Stimulated activated CD8-positive, alpha-beta memory T cell treated with anti-CD3 and anti-CD28 coated beads, Interleukin-7, amount 100 ng/mL, for 24 hours (primary cell): ENCODE results near the gene WDR53.
"Not testable (repeated sequence)": the region's sequence is repeated elsewhere in the genome, so short reads cannot be mapped to it uniquely, and the experiment has no call there.

Experiments used
- DNase-seq: peaks from one replicate; pipeline ENCODE4 v3.0.0-alpha.2; 2020; ENCODE audit warnings: low read depth

The WDR53 gene

DNA sequence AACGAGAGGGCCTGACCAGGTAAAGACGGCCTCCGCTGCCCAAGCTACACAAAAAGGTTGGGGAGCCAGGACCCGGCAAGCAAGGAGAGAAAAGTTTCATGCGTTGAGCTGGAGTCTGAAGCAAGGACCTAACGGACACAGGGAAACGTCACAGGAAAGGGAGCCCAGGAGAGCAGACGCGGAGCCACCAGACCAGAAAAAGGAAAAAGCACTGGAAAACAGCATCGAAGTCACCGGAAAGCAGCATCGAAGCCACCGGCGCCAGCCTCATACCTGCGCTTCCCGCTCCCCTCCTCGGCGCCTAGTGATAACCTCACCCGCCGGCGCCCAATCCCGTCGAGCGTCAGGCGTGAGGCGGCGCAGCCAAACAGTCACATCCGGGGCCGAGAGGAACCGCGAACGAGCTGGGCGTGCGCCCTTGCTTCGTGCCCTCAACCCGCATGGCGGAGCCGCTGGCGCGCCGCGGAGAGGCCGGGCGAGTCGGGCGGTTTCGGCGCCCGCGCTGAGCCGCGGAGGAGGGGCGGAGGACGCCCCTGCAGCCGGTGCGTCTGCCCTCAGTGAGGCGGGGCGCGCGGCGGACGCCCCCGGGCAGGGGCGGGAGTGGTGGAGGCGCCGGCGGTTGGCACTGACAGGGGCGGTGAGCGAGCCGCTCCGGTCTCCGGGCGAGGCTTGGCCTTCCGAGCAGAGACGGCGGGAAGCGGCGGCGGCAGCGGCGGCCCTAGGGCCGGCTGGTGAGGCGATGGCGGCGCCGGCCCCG lies at the start of gene WDR53, which contains the start of gene FBXO45:
Gene WDR53 (minus strand): TSS at position 309 of the 757 bp plus-strand sequence. CDS start 7,079 bp downstream, outside the sequence.
Gene FBXO45 (plus strand): TSS at position 415 of the 757 bp plus-strand sequence. CDS start 325 bp downstream, at position 740.
- DNase-seq: peak; percentile 87

DNA sequence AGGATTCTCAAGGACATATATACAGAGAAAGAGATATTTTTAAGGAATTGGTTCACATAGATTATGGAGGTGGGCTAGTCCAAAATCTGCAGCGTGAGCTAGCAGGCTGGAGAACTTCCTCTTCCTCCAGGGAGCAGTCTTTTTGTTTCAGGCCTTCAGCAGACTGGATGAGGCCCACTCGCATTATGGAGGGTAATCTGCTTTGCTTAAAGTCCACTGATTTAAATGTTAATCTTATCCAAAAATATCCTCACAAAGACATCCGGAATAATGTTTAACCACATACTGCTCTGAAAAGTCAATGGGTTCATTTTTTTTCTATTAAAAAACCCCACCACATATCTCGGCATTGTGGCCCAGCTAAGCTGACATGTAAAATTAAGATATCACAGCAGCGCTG lies 48.9 kb upstream of the WDR53 start:
- no peak for DNase-seq

DNA sequence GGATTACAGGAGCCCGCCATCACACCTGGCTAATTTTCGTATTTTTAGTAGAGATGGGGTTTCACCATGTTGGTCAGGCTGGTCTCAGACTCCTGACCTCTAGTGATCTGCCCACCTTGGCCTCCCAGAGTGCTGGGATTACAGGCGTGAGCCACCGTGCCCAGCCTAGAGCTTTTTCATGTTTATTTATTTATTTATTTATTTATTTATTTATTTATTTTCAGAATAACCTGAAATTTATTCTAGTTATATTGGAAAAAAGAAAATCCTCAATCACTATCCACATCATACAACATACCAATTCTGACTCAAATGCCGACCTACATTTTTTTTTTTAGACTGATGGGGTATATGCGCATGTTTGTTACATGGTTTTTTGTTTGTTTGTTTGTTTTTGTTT lies 46.9 kb upstream of the WDR53 start:
- DNase-seq: not testable (repeated sequence)

DNA sequence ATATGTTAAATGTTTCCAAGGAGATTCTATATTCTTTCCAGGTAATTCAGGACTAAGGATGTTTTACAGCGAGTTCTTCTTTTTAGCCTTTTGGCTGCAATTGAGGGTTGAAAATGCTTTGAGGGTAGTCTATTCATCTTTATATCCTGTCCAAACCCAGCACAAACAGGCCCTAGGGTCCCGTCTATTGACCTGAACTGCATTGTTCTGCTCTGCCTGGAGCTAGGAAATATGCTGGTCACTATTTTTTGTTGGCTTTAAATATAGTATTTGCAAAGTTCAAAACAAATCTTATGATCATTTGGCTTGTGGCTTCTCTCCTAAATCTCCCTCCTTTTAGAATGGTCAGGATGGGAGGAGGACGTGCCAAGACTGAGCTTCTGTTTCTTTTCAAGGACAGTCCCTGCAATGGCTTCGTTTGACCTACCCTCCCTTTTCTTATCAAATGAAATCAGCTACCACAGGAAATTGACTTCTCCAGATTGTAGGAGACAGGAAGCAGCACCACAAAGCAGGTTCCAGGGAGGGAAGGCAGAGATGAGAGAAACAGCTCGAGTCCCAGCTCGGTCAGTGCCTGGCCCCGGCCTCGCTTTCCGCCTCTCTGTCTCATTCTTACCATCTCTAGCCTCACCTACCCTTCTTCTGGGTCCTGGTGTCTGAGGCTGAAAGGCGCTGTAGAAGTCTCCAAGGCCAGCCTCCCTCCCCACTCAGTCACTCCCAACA lies 43.6 kb upstream of the WDR53 start:
- no peak for DNase-seq

DNA sequence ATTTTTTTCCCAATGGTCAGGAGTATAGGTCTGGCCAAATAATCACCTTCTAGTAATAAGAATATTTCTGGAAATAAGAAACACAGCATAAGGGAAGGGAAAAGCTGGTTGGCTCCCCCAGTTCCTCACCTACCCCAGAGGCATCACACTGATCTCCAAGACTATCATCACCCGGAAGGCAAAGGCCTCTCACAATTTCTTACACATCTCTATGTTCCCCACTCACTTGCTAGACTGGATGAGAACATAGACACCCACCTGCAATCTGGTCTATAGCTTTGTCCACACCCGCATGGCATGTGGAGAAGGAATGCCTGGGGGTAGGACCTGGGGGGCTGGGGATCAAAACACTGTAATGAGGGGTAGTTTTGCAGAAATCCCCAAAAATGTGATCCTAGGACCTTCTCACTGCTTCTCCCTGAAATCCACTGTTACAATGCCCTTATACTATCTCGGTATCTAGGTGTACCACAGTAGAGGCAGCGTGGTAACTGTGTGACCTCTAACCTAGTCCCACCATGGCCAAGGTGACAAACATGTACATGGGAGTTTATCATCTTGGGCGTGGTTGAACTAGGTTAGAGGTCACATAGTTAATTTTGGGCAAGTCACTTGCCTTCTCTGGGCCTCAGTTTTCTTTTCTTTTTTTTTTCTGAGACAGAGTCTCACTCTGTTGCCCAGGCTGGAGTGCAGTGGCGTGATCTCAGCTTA lies 41.6 kb upstream of the WDR53 start:
- no peak for DNase-seq

DNA sequence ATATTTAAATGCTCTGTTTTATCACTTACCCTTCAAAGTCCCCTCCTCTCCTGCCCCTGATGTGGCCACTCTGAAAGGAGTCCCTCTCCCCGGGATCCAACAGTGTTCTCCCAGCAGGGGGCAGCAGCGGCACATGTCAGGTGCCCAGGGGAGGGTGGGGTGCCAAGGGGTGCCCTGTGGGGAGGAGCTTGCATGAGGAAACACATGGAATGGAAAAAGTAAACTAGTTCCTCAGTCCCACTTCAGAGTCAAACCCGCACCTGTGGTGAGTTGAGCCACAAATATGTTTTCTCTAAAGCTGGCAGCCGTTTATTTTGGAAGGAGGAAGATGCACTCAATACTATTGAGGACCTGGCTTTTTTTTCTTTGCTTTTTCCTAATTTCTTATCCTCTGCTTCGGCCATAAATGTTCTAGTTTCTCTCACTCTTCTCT lies 41.0 kb upstream of the WDR53 start:
- peak; percentile 94 for DNase-seq

DNA sequence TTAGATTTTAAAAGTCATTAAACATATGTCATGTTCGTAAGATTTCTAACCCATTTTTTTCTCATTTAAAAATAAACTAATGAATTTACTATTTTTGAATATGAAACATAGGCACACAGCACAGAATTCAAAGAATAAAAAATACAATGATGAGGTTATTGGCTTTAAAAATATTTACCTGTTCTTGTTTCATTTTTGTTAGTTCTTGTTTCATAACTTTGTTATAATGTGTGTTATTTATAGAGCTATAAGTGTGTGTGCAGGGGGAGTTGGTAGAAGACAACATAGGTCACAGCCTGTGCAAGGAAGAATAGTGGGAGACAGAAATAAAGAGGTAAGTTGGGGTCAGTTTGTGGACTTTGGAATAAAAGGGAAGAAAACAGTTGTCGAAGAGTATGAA lies 40.3 kb upstream of the WDR53 start:
- DNase-seq: no peak

DNA sequence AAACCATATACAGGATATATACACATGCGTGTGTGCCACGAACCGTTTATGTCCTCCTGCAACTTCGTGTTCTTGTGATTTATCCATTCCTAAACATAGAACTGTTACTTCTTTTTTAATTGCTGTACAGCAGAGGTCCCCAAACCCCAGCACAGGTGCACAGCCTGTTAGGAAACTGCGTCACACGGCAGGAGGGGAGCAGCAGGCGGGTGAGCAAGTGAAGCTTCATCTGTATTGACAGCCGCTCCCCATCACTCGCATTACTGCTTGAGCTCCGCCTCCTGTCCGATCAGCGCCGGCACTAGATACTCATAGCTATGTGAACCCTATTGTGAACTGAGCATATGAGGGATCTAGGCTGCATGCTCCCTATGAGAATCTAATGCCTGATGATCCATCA lies 36.2 kb upstream of the WDR53 start:
- no peak for DNase-seq

DNA sequence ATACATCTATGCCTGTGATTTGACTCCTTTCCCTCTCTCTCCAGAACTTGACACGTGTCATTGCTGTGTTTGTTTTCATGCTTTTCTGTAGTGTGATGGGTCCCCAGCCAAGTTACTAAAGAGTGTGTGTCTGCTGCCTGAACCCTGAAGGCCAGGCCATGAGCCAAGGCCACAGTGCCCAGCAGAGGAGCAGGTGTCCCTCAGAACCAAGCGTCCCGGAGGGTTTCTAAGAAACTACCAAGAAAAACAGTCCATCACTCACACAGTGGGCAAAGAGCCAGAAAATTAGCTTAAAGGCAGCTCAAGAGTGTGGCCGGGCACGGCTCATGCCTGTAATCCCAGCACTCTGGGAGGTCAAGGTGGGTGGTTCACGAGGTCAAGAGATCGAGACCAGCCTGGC lies 35.3 kb upstream of the WDR53 start:
- DNase-seq: no peak

DNA sequence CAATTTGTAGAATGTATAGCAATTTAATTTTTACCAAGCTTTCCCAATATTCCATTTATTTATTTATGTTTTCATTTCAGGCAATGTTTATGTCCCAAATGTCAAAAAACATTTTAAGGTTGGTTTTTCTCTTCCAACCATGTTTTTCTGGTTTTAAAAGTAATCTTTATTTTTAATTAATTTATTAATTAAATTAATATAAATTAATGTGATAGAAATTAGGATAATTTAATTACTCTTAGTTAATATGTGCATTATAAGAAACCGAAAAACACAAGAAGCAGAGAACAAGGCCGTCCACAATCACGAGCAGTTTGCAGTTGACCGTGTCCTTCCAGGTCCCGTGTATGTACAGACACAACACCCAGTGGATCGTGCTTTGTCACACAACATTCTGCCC lies 34.3 kb upstream of the WDR53 start:
- no peak for DNase-seq

DNA sequence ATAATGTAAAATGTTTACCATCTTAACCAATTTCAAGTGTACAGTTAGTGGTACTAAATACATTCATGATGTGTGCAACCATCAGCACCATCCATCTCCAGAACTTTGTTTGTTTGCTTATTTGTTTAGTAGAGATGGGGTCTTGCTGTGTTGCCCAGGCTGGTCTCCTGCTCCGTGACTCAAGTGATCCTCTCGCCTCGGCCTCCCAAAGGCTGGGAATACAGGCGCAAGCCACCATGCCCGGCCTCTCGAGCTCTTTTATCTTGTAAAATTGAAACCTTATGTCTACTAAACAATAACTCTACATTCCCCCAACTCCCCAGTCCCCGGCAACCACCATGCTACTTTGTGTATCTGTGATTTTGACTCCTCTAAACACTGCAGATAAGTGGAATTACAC lies 32.0 kb upstream of the WDR53 start:
- no peak for DNase-seq

DNA sequence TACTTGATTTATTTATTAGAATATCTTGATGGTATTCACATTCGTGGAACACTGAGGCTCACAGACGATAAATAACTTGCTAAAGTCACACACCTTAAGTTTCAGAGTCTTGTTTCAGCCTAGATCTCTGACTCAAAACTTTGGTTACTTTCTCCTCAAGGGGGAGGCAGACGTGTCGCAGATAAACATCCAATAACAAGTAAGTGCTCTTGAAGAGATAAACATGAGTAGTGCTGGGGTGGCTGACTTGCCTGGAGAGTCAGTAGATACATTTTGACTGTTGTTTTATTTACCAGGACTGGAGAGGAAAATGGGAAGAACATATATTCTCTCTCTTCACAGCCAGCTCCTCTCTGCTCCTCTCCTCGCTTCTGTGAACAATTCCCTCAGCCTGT lies 31.4 kb upstream of the WDR53 start:
- DNase-seq: no peak

DNA sequence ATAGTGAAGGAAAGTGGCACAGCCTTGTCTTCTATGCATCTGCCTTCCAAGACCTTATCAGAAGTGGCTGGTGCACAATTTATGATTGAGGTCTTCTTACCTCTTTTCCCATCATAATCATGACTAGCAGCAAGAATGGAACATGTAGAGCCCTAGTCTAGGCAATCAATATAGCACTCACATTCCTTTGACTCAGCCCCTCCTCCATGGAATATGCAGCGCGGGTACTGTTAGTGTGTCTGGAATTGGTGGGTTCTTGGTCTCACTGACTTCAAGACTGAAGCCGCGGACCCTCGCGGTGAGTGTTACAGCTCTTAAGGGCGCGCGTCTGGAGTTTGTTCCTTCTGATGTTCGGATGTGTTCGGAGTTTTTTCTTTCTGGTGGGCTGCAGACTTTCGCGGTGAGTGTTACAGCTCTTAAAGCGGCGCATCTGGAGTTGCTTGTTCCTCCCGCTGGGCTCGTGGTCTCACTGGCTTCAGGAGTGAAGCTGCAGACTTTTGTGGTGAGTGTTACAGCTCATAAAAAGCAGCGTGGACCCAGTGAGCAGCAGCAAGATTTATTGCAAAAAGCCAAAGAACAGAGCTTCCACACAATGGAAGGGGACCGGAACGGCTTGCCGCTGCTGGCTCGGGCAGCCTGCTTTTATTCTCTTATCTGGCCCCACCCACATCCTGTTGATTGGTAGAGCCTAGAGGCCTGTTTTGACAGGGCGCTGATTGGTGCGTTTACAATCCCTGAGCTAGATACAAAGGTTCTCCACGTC lies 29.8 kb upstream of the WDR53 start:
- not testable (repeated sequence) for DNase-seq

DNA sequence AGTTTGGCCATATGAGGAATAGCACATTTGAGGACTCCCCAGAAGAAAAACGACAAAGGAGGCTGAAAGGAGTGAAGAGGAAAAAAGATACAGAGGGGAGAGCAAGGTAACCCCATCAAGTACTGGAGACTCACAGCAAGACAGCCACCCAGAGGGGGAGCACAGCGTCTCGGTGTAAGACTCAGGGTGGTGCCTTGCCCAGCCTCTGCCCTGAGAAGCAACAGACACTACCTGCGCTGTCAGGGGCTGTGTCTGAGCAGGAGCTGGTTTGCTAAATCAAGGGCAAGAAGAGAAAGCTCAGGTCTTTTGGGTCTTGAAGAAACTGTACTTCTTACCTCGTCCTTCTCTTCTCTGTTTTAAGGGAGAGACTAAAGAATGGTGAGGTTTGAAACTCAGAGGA lies 28.0 kb upstream of the WDR53 start:
- no peak for DNase-seq

DNA sequence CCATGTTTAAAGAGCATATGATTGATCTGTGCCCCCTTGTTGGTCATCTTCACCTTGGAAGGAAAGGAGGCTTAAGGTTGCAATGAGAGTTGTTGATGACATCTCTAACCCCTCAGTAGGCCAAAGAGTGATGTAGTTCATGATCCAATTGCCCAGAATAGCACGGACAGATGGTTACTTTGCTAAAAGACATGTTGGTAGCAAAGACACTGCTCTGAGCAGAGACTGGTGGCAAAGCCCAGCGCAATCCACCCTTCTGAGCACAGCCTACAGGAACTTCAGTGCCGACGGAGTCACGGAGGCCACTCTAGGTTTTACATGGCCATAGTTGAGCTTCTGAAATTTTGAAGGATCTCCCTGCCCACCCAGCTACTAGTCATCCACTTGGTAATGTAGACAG lies 21.9 kb upstream of the WDR53 start:
- no peak for DNase-seq

DNA sequence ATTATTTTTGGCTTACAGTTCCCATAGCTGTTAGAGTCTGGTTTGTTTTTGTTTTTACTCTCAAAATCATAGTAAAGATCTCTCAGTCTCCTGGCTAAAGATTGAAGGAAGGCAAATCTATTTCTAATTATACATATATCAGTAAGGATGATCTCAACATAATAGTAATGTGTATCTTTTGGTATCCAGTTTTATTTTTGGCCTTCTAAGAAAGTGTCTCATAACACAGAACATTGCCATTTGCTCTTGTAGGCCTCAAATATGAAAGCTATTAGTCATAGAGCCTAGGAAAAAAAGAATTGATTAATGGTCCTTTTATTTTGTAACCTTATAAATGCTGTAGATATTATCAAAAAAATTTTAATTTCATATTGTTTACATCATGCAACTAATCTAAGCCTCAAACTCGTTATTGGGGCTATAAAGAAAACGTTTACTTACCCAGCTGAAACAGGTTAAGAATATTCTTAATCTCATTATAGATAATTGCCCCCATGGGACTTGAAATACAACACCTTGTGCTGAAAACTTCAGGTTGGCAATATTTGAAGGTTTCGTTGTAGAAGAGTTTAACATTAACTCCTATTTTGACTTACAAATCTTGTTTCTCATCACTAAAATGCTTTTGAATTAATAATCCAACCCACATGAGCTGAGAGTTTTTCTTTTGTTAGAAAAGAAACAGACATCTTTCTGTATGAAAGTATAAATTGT lies 16.8 kb upstream of the WDR53 start:
- no peak for DNase-seq

DNA sequence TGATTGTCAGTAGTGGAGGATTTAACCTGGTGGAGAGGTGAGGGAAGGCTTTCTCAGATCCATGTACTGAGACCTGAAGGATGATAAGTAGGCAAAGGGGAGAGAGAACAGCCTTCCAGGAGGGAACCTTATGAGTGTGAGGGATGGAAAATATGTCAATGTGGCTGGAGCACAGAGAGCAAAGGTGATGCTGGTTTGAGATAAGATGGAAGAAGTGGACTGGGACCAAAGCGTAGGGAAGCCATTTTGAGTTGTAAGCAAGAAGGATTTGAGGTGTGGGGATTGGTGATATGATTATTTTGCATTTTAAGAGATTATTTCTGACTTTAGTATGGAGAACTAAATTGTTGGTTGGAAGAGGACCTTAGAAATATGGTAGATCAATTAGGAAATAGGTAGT lies 4.0 kb upstream of the WDR53 start:
- DNase-seq: no peak

DNA sequence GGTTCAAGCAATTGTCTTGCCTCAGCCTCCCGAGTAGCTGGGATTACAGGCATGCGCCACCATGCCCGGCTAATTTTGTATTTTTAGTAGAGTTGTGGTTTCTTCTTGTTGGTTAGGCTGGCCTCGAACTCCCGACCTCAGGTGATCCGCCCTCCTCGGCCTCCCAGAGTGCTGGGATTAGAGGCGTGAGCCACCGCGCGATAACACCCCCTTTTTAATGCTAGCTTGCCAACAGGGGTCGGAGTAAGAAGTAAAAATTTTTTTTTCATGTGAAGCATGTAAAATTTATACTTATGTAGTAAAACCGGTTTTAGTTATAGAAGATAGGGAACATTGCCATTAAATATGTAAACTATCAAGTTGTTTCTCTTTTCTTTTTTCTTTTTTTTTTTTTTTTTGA lies 2.0 kb upstream of the WDR53 start:
- not testable (repeated sequence) for DNase-seq

DNA sequence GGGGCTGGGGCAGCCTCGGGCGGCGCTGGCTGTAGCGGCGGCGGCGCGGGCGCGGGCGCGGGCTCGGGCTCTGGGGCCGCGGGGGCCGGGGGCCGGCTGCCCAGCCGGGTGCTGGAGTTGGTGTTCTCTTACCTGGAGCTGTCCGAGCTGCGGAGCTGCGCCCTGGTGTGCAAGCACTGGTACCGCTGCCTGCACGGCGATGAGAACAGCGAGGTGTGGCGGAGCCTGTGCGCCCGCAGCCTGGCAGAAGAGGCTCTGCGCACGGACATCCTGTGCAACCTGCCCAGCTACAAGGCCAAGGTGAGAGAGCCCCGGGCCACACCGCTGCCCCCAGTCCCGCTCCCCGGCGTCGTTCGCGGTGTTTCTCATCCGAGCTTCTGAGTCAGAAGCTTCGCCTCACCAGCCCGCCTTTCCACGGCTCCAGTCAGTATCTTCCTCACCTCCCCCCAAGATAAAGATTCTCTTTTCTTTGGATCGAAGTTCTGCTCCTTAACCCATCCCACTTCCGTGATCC lies 706 bp upstream of the WDR53 start:
- peak; percentile 21 for DNase-seq

DNA sequence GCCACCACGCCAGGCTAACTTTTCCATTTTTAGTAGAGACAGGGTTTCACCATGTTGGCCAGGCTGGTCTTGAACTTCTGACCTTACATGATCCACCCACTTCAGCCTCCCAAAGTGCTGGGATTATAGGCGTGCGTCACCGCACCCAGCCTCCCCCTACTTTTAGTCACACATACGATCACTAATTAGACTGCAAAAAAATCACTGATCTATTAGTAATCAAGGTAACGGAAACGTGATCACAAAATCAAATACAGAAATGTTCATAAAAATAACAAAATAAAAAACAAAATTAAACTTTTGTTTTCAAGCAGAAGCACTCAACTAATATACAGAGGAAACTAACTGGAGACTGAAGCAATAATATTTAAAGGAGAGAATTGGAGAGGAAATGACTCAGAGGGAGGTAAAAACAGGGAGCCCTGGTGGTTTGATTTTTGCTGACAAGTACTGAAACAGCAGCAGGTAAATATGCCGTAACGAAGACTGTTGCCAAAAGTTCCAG lies 4.6 kb downstream of the WDR53 start:
- no peak for DNase-seq

DNA sequence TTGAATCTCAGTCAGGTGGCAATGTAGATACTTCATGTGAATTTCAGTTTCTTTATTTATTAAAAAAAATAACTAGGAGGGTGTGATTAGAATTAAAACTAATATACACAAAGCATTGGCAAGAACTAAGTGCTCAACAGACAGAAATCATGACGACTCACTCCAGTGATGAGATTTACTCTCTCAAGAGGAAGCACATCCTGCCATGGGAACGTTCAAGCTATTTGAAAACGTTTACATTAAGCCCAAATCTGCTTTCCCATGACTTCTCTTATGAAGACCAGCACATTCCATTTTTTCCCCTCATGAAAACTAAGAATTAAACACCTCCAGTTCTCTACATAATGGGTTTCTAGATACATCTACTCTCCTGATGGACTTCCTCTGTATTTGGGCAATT lies 8.5 kb downstream of the WDR53 start:
- no peak for DNase-seq
